GM04503 (cell line): Measurements from ENCODE around the gene DNAH9.

Source experiments
- DNase-seq: peaks from one replicate; pipeline ENCODE4 v3.0.0-alpha.2; 2012; ENCODE audit warnings: low read depth

The DNAH9 gene

DNA sequence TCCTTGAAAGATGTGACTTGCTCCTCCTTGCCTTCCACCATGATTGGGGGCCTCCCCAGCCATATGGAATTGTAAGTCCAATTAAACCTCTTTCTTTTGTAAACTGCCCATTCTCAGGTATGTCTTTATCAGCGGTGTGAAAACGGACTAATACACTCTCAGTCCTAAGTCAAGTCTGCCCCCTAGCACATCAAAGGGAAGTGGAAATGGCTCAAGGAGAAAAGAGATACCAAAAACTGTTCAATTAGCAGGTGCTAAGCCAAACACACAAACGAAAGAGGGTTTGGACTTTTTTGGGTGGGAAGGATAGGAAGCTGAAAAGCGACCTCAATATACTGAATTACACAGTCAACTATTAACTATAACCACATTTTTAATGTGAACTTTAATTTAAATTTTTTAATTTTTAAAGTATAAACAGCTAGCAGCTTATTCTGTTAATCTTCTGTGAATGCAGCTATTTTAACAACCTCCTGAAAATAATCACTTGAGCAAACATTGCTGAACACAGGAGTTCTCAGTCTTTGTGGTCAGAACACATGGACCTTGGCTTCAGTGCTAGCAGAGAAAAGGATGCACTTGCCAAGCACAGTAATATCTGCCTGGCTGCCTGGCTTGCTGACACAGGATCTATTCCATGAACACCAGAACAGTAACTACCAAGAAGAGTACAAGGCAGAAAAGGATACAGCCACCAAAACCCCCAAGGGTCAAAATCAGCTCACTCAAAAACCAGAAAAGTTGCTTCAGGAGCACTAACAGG, 388.1 kb downstream of the DNAH9 start:
- DNase-seq, result no peak

GRCh38 chr17:11986942-11987329, 388.7 kb downstream of the DNAH9 start:
- no peak for DNase-seq

GRCh38 chr17:11990363-11990983, 392.2 kb downstream of the DNAH9 start:
- DNase-seq, result no peak

- no peak for DNase-seq
These were observed 393.2 kb downstream of the DNAH9 start for GRCh38 chr17:11991461-11991860.

GRCh38 chr17:11996722-11997146, 398.5 kb downstream of the DNAH9 start:
- no peak for DNase-seq

DNA sequence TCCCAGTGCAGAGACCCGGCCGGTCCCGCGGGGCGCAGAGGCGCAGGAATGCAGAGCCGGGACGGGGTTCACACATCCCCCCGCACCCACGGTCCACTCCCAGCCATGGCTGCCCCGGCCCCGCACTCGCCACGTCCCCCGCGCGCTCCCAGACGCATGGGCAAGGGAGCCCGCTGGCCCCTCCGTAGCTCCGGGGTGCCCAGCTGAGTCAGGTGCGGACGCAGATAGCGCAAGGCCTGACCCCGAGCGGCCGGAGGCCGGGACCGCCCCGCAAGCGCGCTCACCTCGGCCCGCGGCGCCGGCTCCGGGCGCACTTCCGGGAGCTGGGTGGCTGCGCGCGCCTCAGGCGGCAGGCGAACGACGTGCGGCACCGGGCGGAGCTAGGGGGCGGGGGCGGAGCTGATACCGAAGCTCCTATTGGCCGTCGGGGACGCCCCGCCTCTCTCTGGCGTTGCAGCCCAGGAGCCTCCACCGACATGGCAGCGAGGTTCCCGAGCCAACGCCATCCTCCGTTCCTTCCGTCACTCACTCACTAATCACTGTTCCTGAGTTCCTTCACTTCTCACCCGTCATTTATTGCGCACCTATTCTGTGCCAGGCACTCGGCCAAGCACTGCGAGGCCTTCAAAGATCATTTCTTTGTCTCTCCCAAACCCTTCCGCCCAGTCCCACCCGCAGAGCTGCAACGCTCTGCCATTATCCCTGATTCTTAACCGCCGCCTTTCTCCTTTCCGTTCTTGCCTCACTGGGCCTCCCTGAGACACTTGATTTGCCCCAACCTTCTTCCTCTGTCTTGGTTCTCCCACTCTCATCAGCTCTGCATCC, 399.1 kb downstream of the DNAH9 start, which contains the start of gene ZNF18:
Gene ZNF18, minus strand, starts transcription at position 329 of the 825 bp plus-strand sequence. CDS start 4,646 bp downstream, outside the sequence.
- DNase-seq, result peak; percentile 47

GRCh38 chr17:11997972-11998233, 399.6 kb downstream of the DNAH9 start:
- no peak for DNase-seq

DNA sequence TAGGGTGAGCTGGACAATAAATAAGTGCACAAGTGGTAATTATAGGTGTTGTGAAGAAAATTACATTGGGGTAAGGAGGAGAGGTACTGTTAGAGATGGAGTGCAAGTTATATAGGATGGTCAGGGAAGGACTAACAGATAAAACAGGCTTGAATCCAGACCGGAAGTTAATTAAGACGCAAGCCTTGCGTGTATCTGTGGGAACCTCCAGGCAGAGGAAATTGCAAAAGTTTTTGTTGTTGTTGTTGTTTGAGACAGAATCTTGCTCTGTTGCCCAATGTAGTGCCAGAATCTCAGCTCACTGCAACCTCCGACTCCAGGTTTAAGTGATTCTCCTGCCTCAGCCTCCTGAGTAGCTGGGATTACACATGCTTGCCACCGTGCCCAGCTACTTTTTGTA, 401.4 kb downstream of the DNAH9 start:
- no peak for DNase-seq

GRCh38 chr17:12007466-12007865, 409.2 kb downstream of the DNAH9 start:
- no peak for DNase-seq
